CD4-positive, alpha-beta memory T cell (primary cell): ENCODE measurements around the gene GPN2. TPM values are rescaled to one million over a fixed set of nuclear protein-coding genes. Genes with fewer than 3 reads are reported as not detected.

Experiments used
- CTCF ChIA-PET: fragments of 350-600 bp; sonication (Branson Sonifier 250); formaldehyde crosslinking; loops from one replicate; lab custom pipeline; 2021; ENCODE audit warnings: inconsistent platforms; ENCODE audit not compliant: partially characterized antibody; lab: Charles Lee
- POLR2A ChIA-PET: fragments of 350-600 bp; sonication (Branson Sonifier 250); formaldehyde crosslinking; loops from one replicate; lab custom pipeline; 2021; ENCODE audit not compliant: partially characterized antibody; lab: Charles Lee
- DNase-seq, 5 donors: peaks; one replicate each; pipeline versions ENCODE4 v3.0.0 to v3.0.0-alpha.2; 2020 to 2022; ENCODE audit warnings: mixed read lengths in 1 of 5
- H3K27ac ChIP-seq: one replicate; pipeline ENCODE4 v1.7.0; 2013; ENCODE audit warnings: low read depth, low read length
- H3K27me3 ChIP-seq: 2 replicates; pipeline ENCODE4 v1.7.0; 2013; ENCODE audit warnings: mild to moderate bottlenecking, low read length, moderate library complexity; ENCODE audit not compliant: insufficient read depth
- H3K36me3 ChIP-seq: 2 replicates; pipeline ENCODE4 v1.7.0; 2013; ENCODE audit warnings: mild to moderate bottlenecking, low read length, moderate library complexity; ENCODE audit not compliant: insufficient read depth
- H3K4me1 ChIP-seq: 2 replicates; pipeline ENCODE4 v1.7.0; 2013; ENCODE audit warnings: mild to moderate bottlenecking, low read length, moderate library complexity; ENCODE audit not compliant: insufficient read depth
- H3K4me3 ChIP-seq, 2 donors: one replicate each; pipeline ENCODE4 v1.7.0; 2013; ENCODE audit warnings: low read length in 2 of 2, mild to moderate bottlenecking in 1 of 2
- H3K9me3 ChIP-seq, 2 donors: one replicate each; pipeline ENCODE4 v1.7.0; 2013; ENCODE audit warnings: low read length in 2 of 2, control low read depth in 1 of 2; ENCODE audit not compliant: control insufficient read depth in 1 of 2
- H3K27ac Mint-ChIP-seq, 7 donors: one replicate each; pipeline ENCODE4 v1.8.0; 2020 to 2021; ENCODE audit warnings: mixed read lengths in 7 of 7, mild to moderate bottlenecking in 6 of 7, inconsistent platforms in 3 of 7, moderate library complexity in 3 of 7
- H3K27me3 Mint-ChIP-seq, 2 donors: one replicate each; pipeline ENCODE4 v1.8.0; 2020 to 2021; ENCODE audit warnings: mixed read lengths in 2 of 2
- H3K36me3 Mint-ChIP-seq, 2 donors: one replicate each; pipeline ENCODE4 v1.8.0; 2020 to 2021; ENCODE audit warnings: mixed read lengths in 2 of 2, inconsistent platforms in 1 of 2, mild to moderate bottlenecking in 1 of 2
- H3K4me1 Mint-ChIP-seq, 4 donors: one replicate each; pipeline ENCODE4 v1.8.0; 2020 to 2021; ENCODE audit warnings: mixed read lengths in 4 of 4, mild to moderate bottlenecking in 1 of 4
- H3K4me3 Mint-ChIP-seq, 8 donors: one replicate each; pipeline ENCODE4 v1.8.0; 2020 to 2021; ENCODE audit warnings: mixed read lengths in 8 of 8, mild to moderate bottlenecking in 7 of 8, moderate library complexity in 6 of 8, inconsistent platforms in 3 of 8
- H3K9me3 Mint-ChIP-seq, 8 donors: one replicate each; pipeline ENCODE4 v1.8.0; 2020 to 2021; ENCODE audit warnings: mixed read lengths in 8 of 8, mild to moderate bottlenecking in 5 of 8, inconsistent platforms in 3 of 8, moderate library complexity in 1 of 8
- intact Hi-C: fragments of 100-400 bp; cut with micrococcal nuclease; formaldehyde crosslinking; loops from one replicate; pipeline ENCODE4 v1.15.1; 2023
- polyA plus RNA-seq, 2 donors: library from polyadenylated mRNA; unstranded; fragments of 300-500 nt; fragmentation: Illumina TruSeq; gene quantifications; one replicate each; pipeline ENCODE4 v1.2.3, GENCODE V29; 2021
- total RNA-seq, 2 experiments: library from RNA; stranded (reverse); gene quantifications; one replicate each; pipeline ENCODE4 v1.2.3, GENCODE V29; 2021

Gene GPN2
- total and polyA plus RNA-seq, 4 experiments from 2014 or later = 15.3 to 38.0 (median 27.9) TPM

DNA sequence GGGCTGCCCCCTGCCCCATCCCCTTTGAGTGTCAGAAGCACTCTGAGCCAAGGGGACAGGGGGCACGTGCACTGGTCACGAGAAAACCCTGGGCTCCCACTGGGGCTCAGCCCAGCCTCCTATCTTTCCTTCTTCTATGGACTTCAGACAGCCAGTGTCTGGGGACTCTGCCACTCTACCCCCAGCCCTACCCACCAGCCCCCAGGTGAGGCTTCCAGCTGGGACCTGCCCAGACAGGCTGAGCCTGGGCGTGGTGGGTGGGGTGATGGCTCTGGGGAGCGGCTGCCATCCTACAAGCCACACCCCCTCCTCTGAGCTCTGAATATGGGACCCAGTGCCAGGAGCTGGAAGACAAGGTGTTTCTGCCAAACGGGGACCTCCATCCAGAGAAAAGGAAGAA is 35.2 kb downstream of the GPN2 start:
- H3K4me1 ChIP-seq = no peaks in the 10 kb centered on the region
- H3K9me3 ChIP-seq = no peaks in the 10 kb centered on the region
- peaks cover 36 to 64% of the 10 kb centered on the region in 2 donors for H3K36me3 Mint-ChIP-seq
- peak overlapping the region in 1 of 7 donors; percentile 29 for H3K27ac Mint-ChIP-seq
- H3K27me3 ChIP-seq = no peaks in the 10 kb centered on the region
- H3K27me3 Mint-ChIP-seq = no peaks in the 10 kb centered on the region
- ChIA-PET CTCF (interaction anchor here (1.0 to 2.9 kb wide), 3 partner anchors 10 to 32 kb away, joined by 5 to 11 read pairs (median 11); no protein-coding TSS in a partner anchor), POLR2A (no interaction called here)
- H3K27ac ChIP-seq = no peak overlapping the region
- peaks cover 1 to 9% (median 4%) of the 10 kb centered on the region in 4 donors for H3K4me1 Mint-ChIP-seq
- H3K9me3 Mint-ChIP-seq = no peaks in the 10 kb centered on the region
- intact Hi-C loops = no loop called here
- no peak overlapping the region for H3K4me3 ChIP-seq
- no peak for DNase-seq
- peaks cover 62% of the 10 kb centered on the region for H3K36me3 ChIP-seq
- H3K4me3 Mint-ChIP-seq = no peak overlapping the region

DNA sequence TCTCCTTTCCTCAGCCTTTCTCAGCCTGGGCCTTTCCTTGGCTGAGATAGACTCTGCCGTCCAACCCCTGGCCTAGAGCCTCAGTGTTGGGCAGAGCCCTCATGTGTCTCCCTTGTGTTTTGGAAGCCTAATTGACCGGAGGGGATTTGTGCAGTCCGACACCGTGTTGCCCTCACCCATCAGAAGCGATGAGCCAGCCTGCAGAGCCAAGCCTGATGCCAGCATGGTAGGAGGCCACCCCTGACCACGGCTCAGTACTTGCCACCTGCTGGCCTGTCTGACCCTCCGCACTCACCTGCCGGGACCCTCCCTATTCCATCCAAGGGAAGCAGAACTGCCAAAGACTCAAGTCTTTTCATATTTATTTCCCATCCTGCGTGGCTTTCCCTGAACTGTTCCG is 36.5 kb downstream of the GPN2 start:
- no peaks in the 10 kb centered on the region for H3K9me3 ChIP-seq
- DNase-seq = no peak
- H3K4me3 Mint-ChIP-seq = no peak overlapping the region
- no peak overlapping the region for H3K4me3 ChIP-seq
- peaks cover 40 to 76% of the 10 kb centered on the region in 2 donors for H3K36me3 Mint-ChIP-seq
- no peak overlapping the region for H3K27ac ChIP-seq
- no peaks in the 10 kb centered on the region for H3K27me3 Mint-ChIP-seq
- intact Hi-C loops = loop anchor here (1.0 kb wide), 2 partner anchors 25 to 251 kb away; no protein-coding TSS in a partner anchor
- CTCF ChIA-PET = interaction anchor here (2.9 kb wide), 1 partner anchor 25 kb away, joined by 11 read pairs; no protein-coding TSS in a partner anchor
- H3K27ac Mint-ChIP-seq = peak overlapping the region in 2 of 7 donors; percentile 18 to 35
- H3K4me1 Mint-ChIP-seq = peaks cover 1 to 9% (median 4%) of the 10 kb centered on the region in 4 donors
- H3K9me3 Mint-ChIP-seq = no peaks in the 10 kb centered on the region
- no peaks in the 10 kb centered on the region for H3K27me3 ChIP-seq
- no peaks in the 10 kb centered on the region for H3K4me1 ChIP-seq
- POLR2A ChIA-PET = no interaction called here
- H3K36me3 ChIP-seq = peaks cover 75% of the 10 kb centered on the region

- no peak overlapping the region for H3K4me3 Mint-ChIP-seq
- no peak overlapping the region for H3K4me3 ChIP-seq
- H3K36me3 ChIP-seq = peaks cover 77% of the 10 kb centered on the region
- peaks cover 1 to 9% (median 4%) of the 10 kb centered on the region in 4 donors for H3K4me1 Mint-ChIP-seq
- intact Hi-C loops = loop anchor here (1.0 kb wide), 2 partner anchors 25 to 251 kb away; no protein-coding TSS in a partner anchor
- peak; percentile 64 to 75 (median 69) for DNase-seq
- no peak overlapping the region for H3K27ac ChIP-seq
- H3K4me1 ChIP-seq = no peaks in the 10 kb centered on the region
- no peaks in the 10 kb centered on the region for H3K9me3 Mint-ChIP-seq
- peaks cover 44 to 81% of the 10 kb centered on the region in 2 donors for H3K36me3 Mint-ChIP-seq
- POLR2A ChIA-PET = no interaction called here
- H3K27ac Mint-ChIP-seq = peak overlapping the region in 2 of 7 donors; percentile 11 to 52
- no peaks in the 10 kb centered on the region for H3K27me3 ChIP-seq
- no peaks in the 10 kb centered on the region for H3K27me3 Mint-ChIP-seq
- no peaks in the 10 kb centered on the region for H3K9me3 ChIP-seq
- CTCF ChIA-PET = interaction anchor here (2.9 kb wide), 1 partner anchor 26 kb away, joined by 11 read pairs; no protein-coding TSS in a partner anchor
Observed at GRCh38 chr1:26853156-26853555, 36.9 kb downstream of the GPN2 start.

DNA sequence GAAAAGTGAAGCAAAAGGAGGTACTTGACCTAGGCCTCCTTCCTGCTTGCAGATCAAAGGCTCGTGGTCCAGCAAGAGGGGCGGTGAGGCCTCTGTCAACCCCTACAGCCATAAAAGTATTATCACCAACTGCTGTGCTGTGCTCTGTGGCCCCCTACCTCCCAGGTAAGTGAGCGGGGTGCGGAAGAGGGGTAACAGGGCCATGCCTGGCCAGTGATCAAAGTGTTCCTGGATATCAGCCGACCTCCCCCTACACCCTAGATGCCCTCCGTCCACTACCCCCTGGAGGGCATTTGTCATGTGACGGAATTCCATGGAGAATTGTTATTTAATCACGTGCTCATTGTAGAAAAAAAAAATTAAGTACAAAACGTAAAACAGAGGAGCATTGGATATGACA is 37.4 kb downstream of the GPN2 start:
- Mint-ChIP-seq H3K27me3 (no peaks in the 10 kb centered on the region), H3K4me3 (no peak overlapping the region), H3K27ac (peak overlapping the region in 2 of 7 donors; percentile 11 to 52), H3K4me1 (peaks cover 3 to 9% (median 4%) of the 10 kb centered on the region in 4 donors), H3K36me3 (peaks cover 46 to 81% of the 10 kb centered on the region in 2 donors), H3K9me3 (no peaks in the 10 kb centered on the region)
- no peak overlapping the region for H3K4me3 ChIP-seq
- ChIA-PET POLR2A (no interaction called here), CTCF (interaction anchor here (0.8 to 2.0 kb wide), 3 partner anchors 13 to 26 kb away, joined by 3 to 10 read pairs (median 3); no protein-coding TSS in a partner anchor)
- H3K9me3 ChIP-seq = no peaks in the 10 kb centered on the region
- H3K27me3 ChIP-seq = no peaks in the 10 kb centered on the region
- H3K27ac ChIP-seq = no peak overlapping the region
- no peak for DNase-seq
- H3K4me1 ChIP-seq = no peaks in the 10 kb centered on the region
- intact Hi-C loops = loop anchor here (1.0 kb wide), 2 partner anchors 26 to 250 kb away; no protein-coding TSS in a partner anchor
- H3K36me3 ChIP-seq = peaks cover 77% of the 10 kb centered on the region

GRCh38 chr1:26851106-26851684 is 38.9 kb downstream of the GPN2 start:
- Mint-ChIP-seq H3K27me3 (no peaks in the 10 kb centered on the region), H3K4me3 (no peak overlapping the region), H3K4me1 (peaks cover 3 to 9% (median 4%) of the 10 kb centered on the region in 4 donors), H3K9me3 (no peaks in the 10 kb centered on the region), H3K36me3 (peaks cover 48 to 79% of the 10 kb centered on the region in 2 donors), H3K27ac (peak overlapping the region in 2 of 7 donors; percentile 24 to 66)
- Histone ChIP-seq H3K36me3 (peaks cover 83% of the 10 kb centered on the region), H3K27me3 (no peaks in the 10 kb centered on the region), H3K4me1 (no peaks in the 10 kb centered on the region), H3K9me3 (no peaks in the 10 kb centered on the region), H3K4me3 (no peak overlapping the region), H3K27ac (no peak overlapping the region)
- ChIA-PET POLR2A (interaction anchor here (1.9 to 2.7 kb wide), 2 partner anchors 14 to 18 kb away, joined by 9 to 11 read pairs; no protein-coding TSS in a partner anchor), CTCF (interaction anchor here (0.9 to 3.7 kb wide), 7 partner anchors 8 to 31 kb away, joined by 3 to 19 read pairs (median 10); no protein-coding TSS in a partner anchor)
- intact Hi-C loops = no loop called here
- no peak for DNase-seq

DNA sequence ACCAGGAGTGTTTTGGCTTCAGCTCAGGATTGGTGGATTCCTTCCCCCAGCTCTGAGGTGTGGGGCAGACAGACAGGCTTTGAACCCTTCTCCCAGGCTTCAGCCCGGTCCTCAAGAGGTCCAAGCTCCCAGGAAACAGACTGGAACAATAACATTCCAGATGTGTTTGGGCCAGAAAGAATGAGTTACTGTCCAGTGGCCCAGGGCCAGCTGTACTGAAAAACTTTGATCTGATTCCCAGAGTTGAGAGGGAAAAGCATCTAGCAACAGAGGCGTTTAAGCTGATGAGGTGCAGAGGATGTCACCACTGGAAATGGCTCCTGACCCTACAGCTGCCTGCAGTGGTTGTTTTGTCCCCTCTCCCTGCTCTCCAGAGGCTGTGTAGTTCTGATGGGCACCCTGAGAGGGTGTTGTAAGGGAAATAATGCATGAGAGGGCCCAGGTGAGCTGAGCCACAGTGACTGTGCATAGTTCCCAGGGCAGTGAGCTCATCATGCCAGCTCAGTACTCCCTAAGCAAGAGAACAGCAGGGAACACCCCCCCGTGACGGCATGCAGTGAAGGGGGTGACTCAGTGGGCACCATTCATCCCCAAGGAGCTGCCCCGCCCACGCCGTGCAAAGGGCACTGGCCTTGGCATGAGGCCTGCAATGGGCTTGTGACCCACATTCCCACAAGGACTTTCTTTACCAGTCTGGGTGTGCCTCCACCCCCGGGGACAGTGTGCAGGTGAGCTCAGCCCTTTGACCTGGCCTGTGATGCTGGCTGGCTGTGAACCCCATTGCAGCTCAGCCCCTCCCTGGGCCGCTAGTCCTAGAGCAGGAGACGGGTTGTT is 40.9 kb downstream of the GPN2 start:
- ChIA-PET POLR2A (interaction anchor here (1.0 to 2.7 kb wide), 2 partner anchors 16 kb away, joined by 3 to 11 read pairs; no protein-coding TSS in a partner anchor), CTCF (interaction anchor here (1.3 to 3.7 kb wide), 10 partner anchors 10 to 251 kb away, joined by 3 to 19 read pairs (median 8); partner anchors contain the start of gene PIGV)
- peak overlapping the region in 2 of 7 donors; percentile 10 to 13 for H3K27ac Mint-ChIP-seq
- H3K36me3 ChIP-seq = peaks cover 75% of the 10 kb centered on the region
- H3K4me3 Mint-ChIP-seq = no peak overlapping the region
- no peaks in the 10 kb centered on the region for H3K9me3 ChIP-seq
- no peaks in the 10 kb centered on the region for H3K9me3 Mint-ChIP-seq
- peaks cover 44 to 78% of the 10 kb centered on the region in 2 donors for H3K36me3 Mint-ChIP-seq
- H3K27ac ChIP-seq = no peak overlapping the region
- H3K27me3 Mint-ChIP-seq = no peaks in the 10 kb centered on the region
- no peaks in the 10 kb centered on the region for H3K4me1 ChIP-seq
- H3K4me1 Mint-ChIP-seq = peaks cover 3 to 12% (median 8%) of the 10 kb centered on the region in 4 donors
- intact Hi-C loops = no loop called here
- H3K27me3 ChIP-seq = no peaks in the 10 kb centered on the region
- H3K4me3 ChIP-seq = no peak overlapping the region
- DNase-seq = no peak
